ENCODE measurements around the gene EBI3. TPM values are rescaled to one million over a fixed set of nuclear protein-coding genes. Genes with fewer than 3 reads are reported as not detected.
"Not testable (repeated sequence)": the region's sequence is repeated elsewhere in the genome, so short reads cannot be mapped to it uniquely, and the experiment has no call there.

The EBI3 gene
- total RNA-seq, 2 experiments from 2014 or later = 7.8 to 11.8 TPM

DNA sequence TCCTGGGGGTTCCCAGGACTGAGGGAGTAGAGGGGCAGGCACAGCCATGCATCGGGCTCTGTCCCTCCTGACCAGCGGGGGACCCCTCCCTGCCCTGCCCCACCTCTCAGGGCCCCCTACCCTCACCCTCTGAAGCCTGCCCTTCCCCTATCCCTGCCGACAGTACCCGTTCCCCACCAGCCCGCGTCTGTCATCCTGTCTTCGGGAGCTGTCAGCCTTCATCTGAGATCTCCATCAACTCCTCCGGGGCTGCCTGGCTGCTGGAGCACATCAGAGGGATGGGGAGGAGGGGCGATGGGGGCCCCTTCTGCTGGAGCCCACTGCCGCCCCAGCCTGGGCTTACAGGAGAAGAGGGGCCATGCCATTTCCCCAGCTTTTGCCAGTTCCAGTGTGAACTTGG is 43.6 kb downstream of the EBI3 start:
- H3K4me3 Mint-ChIP-seq = no peak overlapping the region
- H3K27me3 Mint-ChIP-seq (ENCODE audit: low read depth) = no peaks in the 10 kb centered on the region
- intact Hi-C loops (cut with micrococcal nuclease) = no loop called here
- no peak overlapping the region for H3K27ac Mint-ChIP-seq
- DNase-seq = no peak
- peaks cover 8% of the 10 kb centered on the region for H3K36me3 Mint-ChIP-seq (ENCODE audit: low read depth)
- CTCF ChIA-PET = no interaction called here
- no peaks in the 10 kb centered on the region for H3K4me1 Mint-ChIP-seq (ENCODE audit: low read depth)
- no peaks in the 10 kb centered on the region for H3K9me3 Mint-ChIP-seq

- H3K4me3 Mint-ChIP-seq; H3K27ac Mint-ChIP-seq; H3K9me3 Mint-ChIP-seq; DNase-seq; H3K4me1 Mint-ChIP-seq (ENCODE audit: low read depth); intact Hi-C loops (cut with micrococcal nuclease); H3K36me3 Mint-ChIP-seq (ENCODE audit: low read depth); H3K27me3 Mint-ChIP-seq (ENCODE audit: low read depth): not testable (repeated sequence)
- CTCF ChIA-PET = interaction anchor here (1.6 kb wide), 1 partner anchor 78 kb away, joined by 6 read pairs; no protein-coding TSS in a partner anchor
Observed at GRCh38 chr19:4274321-4274686, 45.0 kb downstream of the EBI3 start.

DNA sequence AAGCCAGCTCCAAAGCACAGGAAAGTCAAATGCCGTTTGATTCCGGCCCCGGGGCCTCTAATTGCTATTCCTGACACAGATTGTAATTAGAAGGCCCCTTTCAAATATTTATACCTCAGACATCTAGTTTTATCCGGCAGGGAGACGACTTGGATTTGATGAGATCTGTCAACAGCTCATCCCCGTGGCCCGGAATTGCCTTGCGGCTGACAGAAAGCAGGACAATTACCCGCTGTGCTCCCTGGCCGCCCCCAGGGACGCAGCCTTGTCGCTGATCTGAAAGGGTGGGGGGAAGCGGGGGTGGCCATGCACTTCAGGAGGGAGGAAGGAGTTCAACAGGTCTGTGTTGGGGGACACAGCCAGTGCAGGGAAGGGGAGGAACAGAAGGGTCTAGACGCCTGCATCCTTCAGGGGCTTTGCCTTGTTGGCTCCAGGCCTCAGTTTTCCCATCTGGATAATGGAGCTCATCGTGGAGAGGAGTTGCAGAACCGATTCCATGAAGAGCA is 47.9 kb downstream of the EBI3 start:
- CTCF ChIA-PET = interaction anchor here (1.1 to 3.0 kb wide), 3 partner anchors 9 to 75 kb away, joined by 4 to 11 read pairs (median 4); no protein-coding TSS in a partner anchor
- Mint-ChIP-seq H3K27me3 (ENCODE audit: low read depth) (peaks cover 18% of the 10 kb centered on the region), H3K27ac (no peak overlapping the region), H3K36me3 (ENCODE audit: low read depth) (peaks cover under 1% of the 10 kb centered on the region), H3K4me1 (ENCODE audit: low read depth) (peaks cover 7% of the 10 kb centered on the region), H3K9me3 (no peaks in the 10 kb centered on the region), H3K4me3 (no peak overlapping the region)
- DNase-seq = no peak
- intact Hi-C loops (cut with micrococcal nuclease) = no loop called here

DNA sequence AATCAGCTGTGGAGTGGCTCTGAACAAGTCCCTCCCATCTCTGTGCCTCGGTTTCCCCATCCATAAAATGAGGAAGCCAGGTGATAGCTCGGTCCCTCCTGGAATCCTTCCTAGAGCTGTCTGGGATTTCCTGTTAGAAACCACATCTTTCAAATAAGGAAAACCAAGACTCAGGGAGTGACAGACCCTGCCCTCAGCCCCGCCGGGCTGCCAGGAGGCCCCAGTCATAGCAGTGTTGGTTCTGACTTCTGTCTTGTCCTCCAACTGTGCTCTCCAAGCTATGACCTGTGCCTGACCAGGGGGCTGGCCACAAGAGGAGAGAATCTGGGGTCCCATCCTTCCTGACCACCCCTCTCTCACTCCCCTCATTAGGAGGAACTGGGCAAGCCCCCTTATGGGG is 48.7 kb downstream of the EBI3 start:
- Mint-ChIP-seq H3K27me3 (ENCODE audit: low read depth) (peaks cover 18% of the 10 kb centered on the region), H3K4me3 (no peak overlapping the region), H3K9me3 (no peaks in the 10 kb centered on the region), H3K36me3 (ENCODE audit: low read depth) (no peaks in the 10 kb centered on the region), H3K27ac (no peak overlapping the region), H3K4me1 (ENCODE audit: low read depth) (peaks cover 7% of the 10 kb centered on the region)
- DNase-seq = no peak
- CTCF ChIA-PET = interaction anchor here (1.1 to 3.0 kb wide), 3 partner anchors 9 to 75 kb away, joined by 4 to 11 read pairs (median 4); no protein-coding TSS in a partner anchor
- intact Hi-C loops (cut with micrococcal nuclease) = no loop called here

- Mint-ChIP-seq H3K36me3 (ENCODE audit: low read depth) (no peaks in the 10 kb centered on the region), H3K4me3 (peak within 1 kb of the TSS; percentile 43), H3K27ac (no peak within 1 kb of the TSS), H3K9me3 (no peaks in the 10 kb centered on the region), H3K27me3 (ENCODE audit: low read depth) (peaks cover 18% of the 10 kb centered on the region), H3K4me1 (ENCODE audit: low read depth) (peaks cover 7% of the 10 kb centered on the region)
- intact Hi-C loops (cut with micrococcal nuclease) = no loop called here
- CTCF ChIA-PET = interaction anchor here (0.6 kb wide), 1 partner anchor 229 kb away, joined by 5 read pairs; no protein-coding TSS in a partner anchor
- DNase-seq = no peak
Observed at GRCh38 chr19:4278419-4279266, 49.3 kb downstream of the EBI3 start, which contains the start of gene SHD. TSS of gene SHD (plus strand) at chr19:4279266. CDS start at chr19:4280064, 798 bp downstream.

DNA sequence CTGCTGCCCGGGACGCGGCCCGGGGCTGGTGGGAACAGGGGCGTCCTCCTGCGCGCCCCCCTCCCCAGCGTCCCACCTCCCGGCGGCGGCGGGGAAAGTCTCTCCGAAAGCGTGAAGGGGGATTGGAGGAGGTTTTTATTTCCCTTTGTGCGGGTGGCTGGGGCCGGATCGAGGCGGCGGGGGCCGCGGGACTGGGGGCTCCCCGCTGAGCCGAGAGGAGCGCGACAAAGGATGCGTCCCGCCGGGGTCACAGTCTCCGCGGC is 49.9 kb downstream of the EBI3 start:
- DNase-seq = no peak
- no peak overlapping the region for H3K27ac Mint-ChIP-seq
- H3K27me3 Mint-ChIP-seq (ENCODE audit: low read depth) = peaks cover 18% of the 10 kb centered on the region
- no peaks in the 10 kb centered on the region for H3K36me3 Mint-ChIP-seq (ENCODE audit: low read depth)
- CTCF ChIA-PET = interaction anchor here (0.6 kb wide), 1 partner anchor 230 kb away, joined by 5 read pairs; no protein-coding TSS in a partner anchor
- H3K4me1 Mint-ChIP-seq (ENCODE audit: low read depth) = peaks cover 7% of the 10 kb centered on the region
- H3K9me3 Mint-ChIP-seq = no peaks in the 10 kb centered on the region
- H3K4me3 Mint-ChIP-seq = no peak overlapping the region
- intact Hi-C loops (cut with micrococcal nuclease) = no loop called here

- intact Hi-C loops (cut with micrococcal nuclease) = no loop called here
- H3K9me3 Mint-ChIP-seq = no peaks in the 10 kb centered on the region
- no peaks in the 10 kb centered on the region for H3K36me3 Mint-ChIP-seq (ENCODE audit: low read depth)
- no peak overlapping the region for H3K27ac Mint-ChIP-seq
- no peak for DNase-seq
- H3K27me3 Mint-ChIP-seq (ENCODE audit: low read depth) = peaks cover 18% of the 10 kb centered on the region
- H3K4me3 Mint-ChIP-seq = peak overlapping the region; percentile 43
- H3K4me1 Mint-ChIP-seq (ENCODE audit: low read depth) = peaks cover 7% of the 10 kb centered on the region
- CTCF ChIA-PET = interaction anchor here (0.6 to 1.7 kb wide), 2 partner anchors 13 to 230 kb away, joined by 5 to 6 read pairs; no protein-coding TSS in a partner anchor
Observed at GRCh38 chr19:4279530-4280422, 50.5 kb downstream of the EBI3 start.

DNA sequence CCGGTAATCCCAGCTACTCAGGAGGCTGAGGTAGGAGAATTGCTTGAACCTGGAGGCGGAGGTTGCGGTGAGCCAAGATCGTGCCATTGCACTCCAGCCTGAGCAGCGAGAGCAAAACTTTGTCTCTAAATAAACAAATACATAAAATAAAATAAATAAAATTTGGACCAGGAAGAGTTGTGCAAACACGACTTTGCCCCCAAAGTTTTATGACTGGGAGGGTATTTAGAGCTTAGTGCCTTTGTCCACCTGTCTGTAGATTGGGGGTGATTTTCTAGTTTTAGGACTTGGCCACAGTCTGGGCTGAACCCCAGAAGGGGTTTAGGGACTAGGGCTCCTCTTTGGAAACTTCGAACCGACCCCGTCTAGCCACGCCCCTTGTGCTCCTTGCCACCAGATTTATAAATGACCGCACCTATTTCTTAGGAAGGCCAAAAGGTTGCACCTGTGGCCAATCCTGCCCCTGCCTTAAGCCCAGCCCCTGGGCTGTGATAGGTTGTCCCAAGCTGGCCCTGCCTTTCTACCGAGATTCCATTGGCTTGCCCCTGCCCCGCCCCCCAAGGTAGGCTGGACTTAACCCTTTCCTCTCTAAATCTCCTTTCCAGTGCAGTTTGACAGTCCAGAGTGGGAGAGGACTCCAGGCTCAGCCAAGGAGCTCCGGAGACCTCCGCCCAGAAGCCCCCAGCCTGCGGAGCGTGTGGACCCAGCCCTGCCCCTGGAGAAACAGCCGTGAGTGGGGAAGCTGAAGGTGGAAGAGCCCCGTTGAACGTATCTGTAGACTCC is 55.0 kb downstream of the EBI3 start:
- H3K36me3 Mint-ChIP-seq (ENCODE audit: low read depth) = no peaks in the 10 kb centered on the region
- peaks cover 4% of the 10 kb centered on the region for H3K4me1 Mint-ChIP-seq (ENCODE audit: low read depth)
- H3K4me3 Mint-ChIP-seq = no peak overlapping the region
- H3K9me3 Mint-ChIP-seq = no peaks in the 10 kb centered on the region
- peaks cover 15% of the 10 kb centered on the region for H3K27me3 Mint-ChIP-seq (ENCODE audit: low read depth)
- no peak overlapping the region for H3K27ac Mint-ChIP-seq
- intact Hi-C loops (cut with micrococcal nuclease) = no loop called here
- no peak for DNase-seq
- CTCF ChIA-PET = interaction anchor here (1.2 kb wide), 1 partner anchor 35 kb away, joined by 3 read pairs; no protein-coding TSS in a partner anchor

DNA sequence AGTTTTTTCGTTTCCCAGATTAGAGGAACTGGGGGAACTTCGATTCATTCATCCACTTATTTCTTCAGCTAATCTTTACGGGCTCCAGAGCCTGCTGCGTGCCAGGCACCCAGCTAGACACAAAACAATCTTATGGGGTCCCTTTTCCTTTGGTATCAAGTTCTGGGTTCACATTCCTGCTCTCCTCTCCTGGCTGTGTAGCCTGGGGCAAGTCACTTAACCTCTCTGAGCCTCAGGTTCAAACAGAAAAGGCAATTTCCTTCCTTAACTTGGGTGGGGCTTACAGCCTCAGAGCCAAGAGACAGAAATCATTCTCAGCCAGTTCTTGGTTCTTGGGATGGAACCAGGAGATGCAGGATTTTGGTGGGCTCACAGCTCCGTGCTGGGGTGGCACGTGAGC is 55.7 kb downstream of the EBI3 start:
- Mint-ChIP-seq H3K4me3 (no peak overlapping the region), H3K27me3 (ENCODE audit: low read depth) (peaks cover 11% of the 10 kb centered on the region), H3K4me1 (ENCODE audit: low read depth) (peaks cover under 1% of the 10 kb centered on the region), H3K36me3 (ENCODE audit: low read depth) (no peaks in the 10 kb centered on the region), H3K9me3 (no peaks in the 10 kb centered on the region), H3K27ac (no peak overlapping the region)
- CTCF ChIA-PET = interaction anchor here (1.2 kb wide), 1 partner anchor 35 kb away, joined by 3 read pairs; no protein-coding TSS in a partner anchor
- DNase-seq = no peak
- intact Hi-C loops (cut with micrococcal nuclease) = no loop called here

- H3K27ac Mint-ChIP-seq; DNase-seq; H3K4me3 Mint-ChIP-seq; CTCF ChIA-PET; H3K36me3 Mint-ChIP-seq (ENCODE audit: low read depth); H3K4me1 Mint-ChIP-seq (ENCODE audit: low read depth); H3K27me3 Mint-ChIP-seq (ENCODE audit: low read depth); intact Hi-C loops (cut with micrococcal nuclease); H3K9me3 Mint-ChIP-seq: not testable (repeated sequence)
Observed at GRCh38 chr19:4286141-4286540, 56.8 kb downstream of the EBI3 start.

Data from activated naive CD4-positive, alpha-beta T cell treated with anti-CD3 and anti-CD28 coated beads for 36 hours (primary cell).